HG03025 (cell line): ENCODE data around the gene SULT2B1.
"Not testable (repeated sequence)": the region's sequence is repeated elsewhere in the genome, so short reads cannot be mapped to it uniquely, and the experiment has no call there.

Experiments used
- ATAC-seq: cut with Tn5 transposase; IDR thresholded peaks from one replicate; pipeline ENCODE4 v1.9.1; 2021; ENCODE audit warnings: mild to moderate bottlenecking, moderate library complexity; ENCODE audit not compliant: unreplicated experiment, low FRiP score

The SULT2B1 gene

DNA sequence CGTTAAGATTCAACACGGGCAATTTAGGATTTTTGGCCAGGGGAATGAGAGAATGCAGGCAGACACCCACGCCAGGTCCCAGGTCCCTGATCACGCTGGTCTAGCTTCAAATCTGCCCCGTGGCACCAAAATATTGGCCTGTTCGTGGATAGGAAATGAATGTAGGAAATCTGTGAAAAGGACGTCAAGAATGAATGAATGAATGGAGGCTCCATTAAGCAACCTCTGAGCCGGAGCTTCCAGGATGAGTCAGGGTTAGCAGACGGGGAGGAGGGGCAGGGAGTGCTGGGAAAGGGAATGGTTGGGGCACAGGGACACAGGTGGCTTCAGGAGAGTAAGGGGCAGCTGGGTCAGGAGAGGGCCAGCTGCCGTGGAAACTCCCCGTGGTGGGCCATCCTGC lies 4.2 kb downstream of the SULT2B1 start:
- no peak for ATAC-seq

DNA sequence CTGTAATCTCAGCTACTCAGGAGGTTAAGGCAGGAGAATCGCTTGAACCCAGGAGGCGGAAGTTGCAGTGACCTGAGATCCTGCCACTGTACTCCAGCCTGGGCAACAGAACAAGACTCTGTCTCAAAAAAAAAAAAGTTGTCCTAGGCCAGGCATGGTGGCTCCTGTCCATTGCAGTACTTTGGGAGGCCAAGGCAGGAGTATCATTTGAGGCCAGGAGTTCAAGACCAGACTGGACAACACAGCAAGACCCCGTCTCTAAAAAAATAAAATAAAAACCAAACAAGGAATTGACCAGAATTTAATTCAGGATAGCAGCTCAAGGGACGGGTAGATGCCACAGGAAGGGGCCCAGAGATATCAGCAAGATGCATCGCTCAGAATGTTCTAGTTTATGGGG lies 4.9 kb downstream of the SULT2B1 start:
- no peak for ATAC-seq

DNA sequence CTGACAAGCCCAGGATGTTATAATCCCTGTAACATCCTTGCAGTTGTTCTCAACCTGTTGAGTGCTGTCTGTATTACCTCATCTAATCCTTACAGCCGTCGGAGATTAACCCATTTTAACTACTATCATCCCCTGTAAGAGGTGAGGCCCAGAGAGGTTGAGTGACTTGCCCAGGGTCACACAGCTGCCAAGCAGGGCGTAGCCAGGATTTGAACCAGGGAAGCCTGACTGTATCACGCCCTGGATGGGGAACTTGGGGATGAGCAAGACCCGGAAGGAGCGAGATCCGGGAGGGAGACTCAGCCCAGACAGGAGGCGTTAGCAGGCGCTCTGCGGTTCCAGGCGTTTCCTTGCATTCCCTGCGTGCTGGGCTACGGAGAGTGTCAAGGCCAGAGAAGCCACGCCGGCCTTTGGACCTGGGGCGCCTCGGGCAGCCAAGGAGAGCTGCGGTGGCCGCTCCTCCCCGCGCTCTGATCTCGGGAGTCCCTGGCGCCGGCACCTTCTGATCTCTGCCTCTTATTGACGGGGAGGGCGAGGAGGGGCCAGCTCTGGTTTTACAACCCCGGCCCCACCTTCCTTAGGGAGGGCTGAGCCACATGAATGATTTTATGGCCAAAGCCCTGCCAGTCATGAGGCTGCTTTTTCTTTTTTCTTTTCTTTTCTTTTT lies 6.2 kb downstream of the SULT2B1 start:
- no peak for ATAC-seq

DNA sequence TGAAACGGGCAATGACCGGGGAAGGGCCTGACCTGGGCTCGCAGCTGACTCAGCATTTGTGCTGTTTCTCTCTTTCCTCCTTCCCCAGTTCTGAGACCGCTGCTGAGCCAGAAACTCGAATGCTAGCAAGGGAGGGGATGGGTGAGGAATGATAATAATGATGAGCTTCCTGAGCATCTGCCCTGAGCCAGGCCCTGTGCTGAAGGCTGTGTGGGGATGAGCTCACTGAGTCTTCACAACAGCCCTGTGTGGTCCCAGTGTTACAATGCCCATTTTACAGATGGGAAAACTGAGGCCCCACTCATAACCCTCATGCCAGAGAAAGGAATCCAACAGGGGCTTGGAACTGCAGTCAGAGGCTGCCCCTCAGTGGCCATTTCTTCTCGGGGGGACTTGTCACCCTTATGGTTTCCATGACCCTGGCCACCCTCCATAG lies 8.1 kb downstream of the SULT2B1 start:
- ATAC-seq: no peak

DNA sequence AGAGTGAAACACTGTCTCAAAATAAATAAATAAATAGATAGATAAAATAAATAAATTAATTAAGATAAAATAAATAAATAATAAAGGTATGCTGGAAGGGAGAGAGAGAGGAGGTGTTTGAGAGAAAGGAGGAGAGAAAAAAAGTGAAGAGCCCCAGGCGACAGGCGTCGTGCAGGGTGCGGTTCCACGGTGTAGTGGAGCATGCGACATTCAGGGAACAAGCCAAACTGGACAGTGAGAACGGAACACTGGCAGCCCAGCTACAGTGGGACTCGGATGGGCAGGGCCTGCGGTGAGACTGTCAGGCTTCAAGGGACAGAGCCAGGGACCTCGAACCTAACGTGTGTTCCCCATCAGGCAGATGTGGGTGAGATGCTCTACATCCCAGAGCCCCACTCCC lies 9.4 kb downstream of the SULT2B1 start:
- no peak for ATAC-seq

DNA sequence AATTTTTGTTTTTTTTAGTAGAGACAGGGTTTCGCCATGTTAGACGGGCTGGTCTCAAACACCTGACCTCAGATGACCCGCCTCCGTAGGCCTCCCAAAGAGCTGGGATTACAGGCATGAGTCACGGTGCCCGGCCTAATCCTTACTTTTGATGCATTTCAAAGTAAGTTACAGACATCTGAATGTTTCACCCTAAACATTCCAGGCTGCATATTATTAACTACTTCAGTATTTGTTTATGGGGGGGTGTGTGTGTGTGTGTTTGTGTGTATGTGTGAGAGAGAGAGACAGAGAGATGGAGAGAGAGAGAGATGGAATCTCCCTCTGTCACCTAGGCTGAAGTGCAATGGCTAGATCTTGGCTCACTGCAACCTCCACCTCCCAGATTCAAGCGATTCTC lies 13.1 kb downstream of the SULT2B1 start:
- ATAC-seq: no peak

DNA sequence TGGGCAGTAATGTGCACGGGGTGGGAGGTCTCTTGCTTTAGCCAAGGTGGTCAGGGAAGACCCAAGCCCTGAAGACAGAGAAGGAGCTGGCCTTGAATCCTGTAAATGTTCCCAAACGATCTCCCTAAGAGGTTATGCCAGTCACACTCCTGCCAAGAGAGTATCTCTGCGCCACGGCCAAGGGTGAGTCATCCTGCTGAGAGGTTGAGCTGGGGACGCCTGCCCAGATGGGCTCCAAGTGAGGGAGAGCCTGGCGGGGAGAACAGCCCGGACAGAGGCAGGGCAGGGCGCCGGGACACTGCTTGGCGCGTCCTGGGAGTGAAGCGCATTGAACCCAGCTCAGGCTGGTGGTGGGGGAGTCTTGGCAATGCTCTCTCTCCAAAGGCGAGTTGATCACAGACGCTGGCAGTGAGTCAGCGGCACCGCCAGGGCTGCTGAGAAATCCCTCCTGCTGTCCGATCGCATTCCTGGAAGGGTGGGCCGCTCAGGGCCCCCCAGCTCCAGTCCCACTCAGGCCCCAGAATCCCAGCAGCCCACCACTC lies 16.4 kb downstream of the SULT2B1 start:
- no peak for ATAC-seq

DNA sequence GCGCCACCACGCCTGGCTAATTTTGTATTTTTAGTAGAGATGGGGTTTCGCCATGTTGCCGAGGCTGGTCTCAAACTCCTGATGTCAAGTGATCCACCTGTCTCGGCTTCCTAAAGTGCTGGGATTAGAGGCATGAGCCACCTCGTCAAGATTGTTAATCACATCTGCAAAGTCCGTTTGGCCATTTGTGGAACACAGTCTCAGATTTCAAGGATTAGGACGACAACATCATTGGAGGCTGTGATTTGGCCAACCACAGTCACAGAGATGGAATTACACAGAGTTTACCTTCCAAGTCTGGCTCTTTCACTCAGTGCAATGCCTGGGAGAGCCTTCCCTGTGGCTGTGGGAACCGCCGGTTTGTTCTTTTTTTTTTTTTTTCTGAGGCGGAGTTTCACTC lies 17.8 kb downstream of the SULT2B1 start:
- ATAC-seq: no peak

DNA sequence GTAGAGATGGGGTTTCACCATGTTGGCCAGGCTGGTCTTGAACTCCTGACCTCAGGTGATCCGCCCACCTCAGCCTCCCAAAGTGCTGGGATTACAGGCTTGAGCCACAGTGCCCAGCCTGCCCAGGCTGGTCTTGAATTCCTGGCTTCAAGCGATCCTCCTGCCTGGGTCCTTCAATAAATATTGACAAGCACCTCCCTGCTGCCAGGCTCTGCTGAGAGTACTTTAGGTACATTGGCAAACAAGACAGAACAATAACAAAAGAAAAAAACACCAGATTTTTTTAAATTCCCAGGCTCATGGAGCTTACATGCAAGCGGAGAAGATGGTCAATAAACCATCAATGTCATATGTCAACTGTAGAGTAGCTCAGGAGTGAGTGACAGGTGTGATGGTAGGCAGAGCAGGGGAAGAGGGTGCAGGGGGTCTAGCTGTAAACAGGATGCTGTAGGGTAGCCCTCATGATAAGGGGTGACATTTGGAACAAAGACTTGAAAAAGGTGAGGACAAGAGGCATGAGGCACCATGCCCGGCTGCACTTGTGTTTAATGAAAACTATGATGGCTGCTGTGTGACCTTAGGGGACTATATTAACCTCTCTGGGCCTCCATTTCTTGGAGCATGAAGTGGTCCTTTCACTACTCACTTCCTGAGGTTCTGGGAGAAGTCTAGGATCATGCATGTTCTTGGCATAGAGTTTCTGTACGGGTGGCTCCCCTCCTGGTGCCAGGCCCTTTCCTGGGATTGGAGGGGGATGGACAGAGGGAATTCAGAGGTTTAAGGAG lies 19.6 kb downstream of the SULT2B1 start:
- no peak for ATAC-seq

DNA sequence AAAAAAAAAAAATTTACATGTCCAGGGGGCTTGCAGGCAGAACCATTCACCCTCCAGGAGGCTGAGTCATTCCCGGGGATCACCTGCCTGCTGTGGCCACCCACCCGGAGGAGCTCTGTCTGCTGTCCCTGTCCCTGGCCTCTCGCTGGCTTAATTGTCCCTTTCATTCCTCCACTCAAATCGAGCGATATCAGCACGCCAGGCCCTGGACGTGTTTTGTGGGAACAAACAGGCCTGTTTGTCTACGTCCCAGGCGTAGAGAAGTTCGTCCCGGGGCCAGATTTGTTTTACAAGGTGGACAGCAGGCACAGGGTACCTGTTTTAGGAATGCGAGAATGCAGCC lies 21.2 kb downstream of the SULT2B1 start:
- ATAC-seq: no peak

DNA sequence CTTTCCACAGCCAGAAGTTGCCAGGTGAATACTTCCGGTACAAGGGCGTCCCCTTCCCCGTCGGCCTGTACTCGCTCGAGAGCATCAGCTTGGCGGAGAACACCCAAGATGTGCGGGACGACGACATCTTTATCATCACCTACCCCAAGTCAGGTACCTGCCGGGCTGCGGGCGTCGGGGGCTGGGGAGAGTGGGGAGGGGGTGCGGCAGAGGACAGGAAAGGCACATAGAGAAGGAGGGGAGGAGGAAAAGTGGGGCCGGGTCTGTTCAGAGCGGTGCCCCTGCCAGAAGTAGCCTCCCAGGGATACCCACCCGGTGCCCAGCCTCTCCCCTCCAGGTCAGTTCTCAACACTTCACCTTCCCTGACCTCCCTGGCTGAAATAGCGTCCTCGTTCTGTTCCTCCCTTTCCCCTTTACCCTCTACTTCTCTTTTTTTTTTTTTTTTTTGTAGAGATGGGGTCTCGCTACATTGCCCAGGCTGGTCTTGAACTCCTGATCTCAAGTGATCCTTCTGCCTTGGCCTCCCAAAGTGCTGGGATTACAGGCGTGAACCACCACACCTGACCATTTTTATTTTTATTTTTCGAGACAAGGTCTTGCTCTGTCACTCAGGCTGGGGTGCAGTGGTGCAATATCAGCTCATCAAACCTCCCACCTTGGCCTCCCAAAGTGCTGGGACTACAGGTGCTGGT lies 24.1 kb downstream of the SULT2B1 start:
- no peak for ATAC-seq

DNA sequence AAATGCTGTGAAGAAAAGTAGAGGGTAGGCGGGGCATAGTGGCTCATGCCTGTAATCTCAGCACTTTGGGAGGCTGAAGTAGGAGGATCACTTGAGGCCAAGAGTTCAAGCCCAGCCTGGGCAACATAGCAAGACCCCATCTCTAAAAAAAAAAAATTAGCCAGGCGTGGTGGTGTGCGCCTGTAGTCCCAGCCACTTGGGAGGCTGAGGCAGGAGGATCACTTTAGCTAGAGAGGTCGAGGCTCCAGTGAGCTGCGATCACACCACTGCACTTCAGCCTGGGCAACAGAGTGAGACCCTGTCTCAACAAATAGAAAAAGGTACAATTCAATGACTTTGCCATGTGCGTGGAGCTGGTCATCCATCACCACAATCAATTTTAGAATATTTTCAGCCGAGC lies 25.9 kb downstream of the SULT2B1 start:
- not testable (repeated sequence) for ATAC-seq

DNA sequence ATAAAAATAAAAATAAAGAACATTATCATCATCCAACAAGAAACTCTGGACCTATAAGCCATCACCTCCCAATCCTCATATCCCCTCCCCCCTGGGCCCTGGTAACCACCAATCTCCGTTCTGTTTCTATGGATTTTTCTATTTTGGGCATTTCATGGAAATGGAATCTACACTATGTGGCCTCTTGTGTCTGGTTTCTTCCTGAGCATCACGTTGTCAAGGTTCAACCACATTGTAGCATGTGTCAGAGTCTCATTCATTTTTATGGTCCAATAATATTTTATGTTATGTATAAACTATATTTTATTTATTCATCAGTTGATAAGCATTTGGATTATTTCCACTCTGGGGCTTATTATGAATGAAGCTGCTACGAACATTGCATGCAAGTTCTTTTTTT lies 26.9 kb downstream of the SULT2B1 start:
- ATAC-seq: no peak

DNA sequence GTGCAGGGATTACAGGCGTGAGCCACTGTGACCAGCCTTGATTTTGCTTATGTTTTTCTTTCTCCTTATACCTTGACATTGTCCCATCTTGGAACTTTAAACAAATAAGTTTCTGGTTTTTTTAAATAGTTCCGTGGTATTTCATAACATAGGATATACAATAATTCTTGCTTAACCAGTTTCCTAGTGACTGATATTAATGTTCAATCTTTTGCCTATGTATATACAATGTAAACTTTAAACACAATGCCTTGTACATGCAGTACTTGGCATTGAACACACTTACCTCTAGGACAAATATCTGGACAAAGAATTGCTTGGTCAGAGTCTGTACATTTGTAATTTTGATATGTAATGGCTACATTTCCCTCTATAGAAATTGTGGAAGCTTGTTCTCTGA lies 30.2 kb downstream of the SULT2B1 start:
- ATAC-seq: no peak

DNA sequence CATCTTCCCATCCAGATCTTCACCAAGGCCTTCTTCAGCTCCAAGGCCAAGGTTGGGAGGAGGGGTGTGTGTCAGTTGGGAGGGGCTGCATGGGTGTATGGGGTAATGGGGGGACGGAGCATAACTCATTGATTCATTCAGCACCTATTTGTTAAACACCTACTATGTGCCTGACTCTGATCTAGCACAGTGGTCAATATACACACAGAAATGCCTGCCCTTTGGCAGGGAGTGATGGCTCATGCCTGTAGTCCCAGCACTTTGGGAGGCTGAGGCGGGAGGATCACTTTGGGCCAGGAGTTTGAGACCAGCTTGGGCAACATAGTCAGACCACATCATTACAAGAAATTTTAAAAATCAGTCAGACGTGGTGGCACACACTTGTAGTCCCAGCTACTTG lies 35.4 kb downstream of the SULT2B1 start:
- no peak for ATAC-seq

DNA sequence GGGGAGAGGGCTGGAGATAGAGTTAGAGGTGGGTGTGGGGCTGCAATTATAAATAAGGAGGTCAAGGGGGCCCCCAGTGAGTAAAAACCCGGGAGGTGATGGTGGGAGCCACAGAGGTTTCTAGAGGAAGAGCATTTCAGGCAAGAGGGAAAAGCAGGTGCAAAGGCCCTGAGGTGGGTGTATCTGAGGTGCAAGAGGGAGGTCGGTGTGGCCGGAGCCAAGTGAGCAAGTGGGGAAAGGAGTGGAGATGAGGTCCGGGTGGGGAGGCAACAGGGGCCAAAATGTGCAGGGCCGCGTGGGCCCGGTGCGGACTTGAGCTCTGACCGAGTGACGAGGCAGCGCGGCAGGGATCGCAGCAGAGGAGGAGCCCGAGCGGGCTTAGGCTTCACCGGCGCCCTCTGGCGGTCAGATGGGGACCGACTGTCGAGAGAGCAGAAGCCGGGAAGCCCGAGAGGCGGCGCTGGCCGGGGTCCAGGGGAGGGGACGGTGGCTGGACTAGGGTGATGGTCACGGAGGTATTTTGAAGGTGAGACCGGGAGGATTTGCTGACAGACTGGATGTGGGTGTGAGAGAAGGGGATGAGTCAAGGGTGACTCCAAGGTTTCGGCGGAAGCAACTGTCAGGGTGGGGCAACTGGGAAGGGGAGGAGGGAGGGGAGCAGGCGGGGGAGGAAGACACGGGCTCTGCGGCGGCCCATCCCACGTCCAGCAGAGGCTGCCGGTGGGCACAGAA lies 36.9 kb downstream of the SULT2B1 start:
- no peak for ATAC-seq

DNA sequence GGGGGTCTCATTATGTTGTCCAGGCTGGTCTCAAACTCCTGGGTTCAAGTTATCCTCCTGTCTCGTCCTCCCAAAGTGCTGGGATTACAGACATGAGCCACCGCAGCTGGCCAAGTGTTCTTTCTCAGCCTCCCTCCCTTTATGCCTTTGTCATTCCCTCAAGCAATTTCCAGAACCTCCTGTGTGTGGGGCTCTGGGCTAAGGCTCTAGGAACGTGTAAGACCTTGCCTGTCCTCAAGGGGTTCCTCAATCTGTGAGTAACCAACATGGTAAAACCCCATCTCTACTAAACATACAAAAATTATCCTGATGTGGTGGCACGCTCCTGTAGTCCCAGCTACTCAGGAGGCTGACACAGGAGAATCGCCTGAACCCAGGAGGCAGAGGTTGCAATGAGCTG lies 39.0 kb downstream of the SULT2B1 start:
- ATAC-seq: no peak

DNA sequence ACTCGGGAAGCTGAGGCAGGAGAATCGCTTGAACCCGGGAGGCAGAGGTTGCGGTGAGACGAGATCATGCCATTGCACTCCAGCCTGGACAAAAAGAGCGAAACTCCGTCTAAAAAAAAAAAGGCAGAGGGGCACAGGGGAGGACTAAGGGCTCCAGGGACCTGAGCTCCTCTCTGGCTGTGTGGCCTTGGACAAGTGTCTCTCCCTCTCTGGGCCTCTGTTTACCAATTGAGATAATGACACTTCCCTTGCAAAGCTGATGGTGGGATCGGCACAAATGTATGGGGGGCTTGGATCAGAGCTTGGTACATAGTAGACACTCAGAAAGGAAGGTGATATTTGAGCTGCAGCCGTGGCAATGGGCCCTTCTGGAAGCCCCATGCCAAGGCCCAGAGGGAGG lies 43.2 kb downstream of the SULT2B1 start:
- ATAC-seq: no peak

DNA sequence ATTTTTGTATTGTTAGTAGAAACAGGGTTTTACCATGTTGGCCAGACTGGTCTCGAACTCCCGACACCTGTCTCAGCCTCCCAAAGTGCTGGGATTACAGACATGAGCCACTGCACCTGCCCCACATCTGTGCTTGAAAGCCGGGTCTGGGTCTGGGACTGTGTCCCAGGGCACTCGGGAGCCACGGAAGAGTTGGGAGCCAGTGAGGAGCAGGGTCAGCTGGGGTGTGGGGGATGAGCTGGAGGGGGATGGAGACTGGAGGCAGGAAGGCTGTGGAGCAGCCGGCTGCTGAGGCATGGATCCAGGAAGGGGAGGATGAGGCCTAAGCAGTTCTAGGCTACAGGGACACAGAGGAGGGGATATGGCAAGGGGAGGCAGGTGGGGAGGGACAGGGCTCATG lies 43.9 kb downstream of the SULT2B1 start:
- ATAC-seq: no peak

DNA sequence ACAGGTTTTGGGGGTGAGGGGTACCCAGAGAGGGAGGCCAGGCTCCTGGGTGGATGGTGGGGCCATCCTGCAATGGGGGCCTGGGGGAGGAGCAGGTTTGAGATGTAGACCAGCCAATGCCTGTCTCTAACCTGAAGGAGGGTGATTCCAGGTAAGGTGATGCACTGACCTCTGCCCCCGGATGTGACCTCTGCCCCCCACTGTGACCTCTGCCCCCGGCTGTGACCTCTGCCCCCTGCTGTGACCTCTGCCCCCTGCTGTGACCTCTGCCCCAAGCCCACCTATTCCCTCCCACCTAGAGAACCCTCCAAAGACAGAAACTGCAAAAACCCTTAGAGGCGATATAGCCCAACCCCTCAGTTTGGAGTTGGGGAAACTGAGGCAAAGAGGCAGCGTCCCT lies 44.3 kb downstream of the SULT2B1 start:
- ATAC-seq: no peak
